NCI-H345 treated with DMSO at 0.1 percent for 48 hours (cell line): ENCODE data around the gene KNDC1.
"Not testable (repeated sequence)": the region's sequence is repeated elsewhere in the genome, so short reads cannot be mapped to it uniquely, and the experiment has no call there.

Source experiments
- DNase-seq: peaks from one replicate; lab custom pipeline; 2025; ENCODE audit not compliant: unreplicated experiment; lab: John Stamatoyannopoulos, UW

The KNDC1 gene

DNA sequence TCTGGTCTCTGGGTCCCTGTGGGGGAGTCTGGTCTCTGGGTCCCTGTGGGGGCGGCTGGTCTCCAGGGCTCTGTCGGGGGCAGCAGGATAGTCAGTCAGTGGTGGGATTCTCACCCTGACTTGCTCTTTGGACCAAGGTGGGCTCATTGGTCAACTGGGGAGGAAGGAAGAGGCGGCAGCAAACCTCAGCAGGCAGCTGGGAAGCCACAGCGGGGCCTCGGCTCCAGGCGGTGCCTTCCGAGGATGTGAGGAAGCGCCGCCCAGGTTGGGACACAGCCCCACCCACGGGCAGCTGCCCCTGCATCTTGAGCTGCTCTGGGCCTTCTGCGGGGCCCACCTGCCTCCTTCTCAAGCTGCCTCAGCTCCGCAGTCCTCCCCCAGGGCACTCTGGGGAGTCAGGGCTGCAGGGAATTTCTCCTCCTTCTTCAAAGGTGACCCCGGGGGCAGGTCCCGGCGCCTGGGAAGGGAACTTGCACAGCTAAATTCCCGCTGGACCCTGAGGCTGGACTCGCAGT, 20.4 kb upstream of the KNDC1 start:
- DNase-seq: no peak

DNA sequence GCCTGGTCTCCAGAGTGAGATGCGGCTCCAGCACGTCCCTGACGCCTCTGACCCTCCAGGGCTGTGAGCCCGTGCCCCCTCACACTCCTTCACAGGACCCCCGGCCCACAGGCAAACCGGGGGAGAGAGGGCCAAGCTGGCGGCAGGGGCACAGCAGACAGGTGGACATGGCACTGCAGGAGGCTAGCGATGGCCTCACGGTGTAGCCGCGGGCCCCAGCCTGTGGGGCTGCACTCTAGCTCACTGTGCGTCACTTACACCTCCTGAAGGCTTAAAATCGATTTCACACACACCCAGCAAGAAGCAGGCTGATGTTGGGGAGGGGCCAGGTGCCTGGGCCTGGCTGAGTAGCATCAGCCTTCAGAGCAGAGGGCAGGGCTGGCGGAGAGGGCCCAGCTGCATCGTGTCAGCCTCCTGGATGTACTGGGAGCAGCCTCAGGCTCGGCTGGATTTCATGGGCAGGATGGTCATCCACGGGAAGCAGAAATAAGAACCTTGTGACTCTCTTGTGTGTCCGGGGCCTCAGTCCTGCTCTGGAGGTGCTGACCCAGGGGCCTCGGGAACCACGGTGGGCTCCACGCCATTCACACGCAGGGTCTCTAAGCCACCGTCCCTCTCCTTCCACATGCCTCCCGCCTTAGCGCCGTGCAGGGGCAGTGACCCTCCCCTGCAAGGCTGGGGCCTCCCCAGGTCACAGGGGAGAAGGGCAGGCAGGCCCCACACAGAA, 19.4 kb upstream of the KNDC1 start:
- no peak for DNase-seq

DNA sequence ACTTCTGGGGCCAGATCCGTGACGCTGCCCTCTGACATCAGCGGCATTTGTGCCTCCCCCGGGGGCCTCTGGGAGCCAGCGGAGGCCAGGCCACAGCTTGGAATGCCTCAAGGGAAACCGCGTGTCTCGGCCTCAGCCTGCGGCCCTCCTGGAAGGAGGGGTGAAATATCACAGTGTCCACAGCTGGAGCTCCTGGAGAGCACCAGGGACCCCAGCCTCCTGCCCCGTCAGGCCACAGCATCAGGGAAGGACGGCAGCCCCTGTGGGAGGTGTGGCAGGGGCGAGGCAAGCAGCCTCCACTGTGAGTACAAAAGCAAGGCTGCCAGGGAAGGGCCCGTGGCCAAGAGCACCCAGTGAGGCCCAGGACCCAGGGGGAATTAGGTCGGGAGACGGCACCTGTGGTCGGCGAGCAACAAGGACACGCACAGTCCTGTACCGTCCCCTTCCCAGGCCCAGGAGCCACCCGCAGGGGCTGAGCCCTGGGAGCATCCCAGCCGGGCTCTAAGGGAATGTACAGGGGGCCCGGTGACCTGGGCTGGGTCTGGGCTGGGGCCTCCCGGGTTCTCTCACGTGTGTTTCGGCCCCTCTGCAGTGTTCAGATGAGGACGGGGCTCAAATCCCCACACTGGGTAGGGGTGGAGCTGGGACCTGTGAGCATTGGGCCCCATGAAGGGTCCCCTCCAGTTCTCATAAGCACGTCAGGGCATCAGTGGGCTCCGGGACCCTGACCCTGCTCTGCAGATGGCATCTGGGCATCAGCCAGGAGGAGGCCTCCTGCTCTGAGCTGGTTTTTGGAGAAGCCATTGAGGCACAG, 18.7 kb upstream of the KNDC1 start:
- DNase-seq: no peak

GRCh38 chr10:133141958-133142340, 18.1 kb upstream of the KNDC1 start:
- DNase-seq: no peak

- no peak for DNase-seq
Observed at GRCh38 chr10:133142523-133143199, 17.4 kb upstream of the KNDC1 start.

GRCh38 chr10:133143200-133143533, 16.9 kb upstream of the KNDC1 start:
- no peak for DNase-seq

GRCh38 chr10:133143546-133143945, 16.5 kb upstream of the KNDC1 start:
- no peak for DNase-seq

GRCh38 chr10:133144771-133145170, 15.2 kb upstream of the KNDC1 start:
- DNase-seq: no peak

GRCh38 chr10:133150226-133150625, 9.8 kb upstream of the KNDC1 start:
- DNase-seq: no peak

DNA sequence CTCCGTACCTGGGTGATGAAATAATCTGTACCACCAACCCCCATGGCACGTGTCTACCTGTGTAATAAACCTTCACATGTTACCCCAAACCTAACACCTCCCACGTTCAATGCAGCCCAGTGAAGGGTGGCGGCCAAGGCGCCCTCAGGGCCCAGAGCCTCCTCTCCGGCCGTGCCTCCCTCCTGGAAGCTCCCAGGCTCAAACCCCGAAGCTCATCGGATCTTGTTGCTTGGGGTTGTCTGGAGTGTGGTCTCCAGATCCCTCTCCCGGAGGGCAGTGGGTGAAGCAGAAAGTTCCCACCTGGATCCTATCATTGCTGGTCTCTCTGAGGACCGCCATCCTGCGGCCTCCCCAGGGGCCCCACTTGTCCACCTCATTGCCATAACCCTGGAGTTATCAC, 9.4 kb upstream of the KNDC1 start:
- DNase-seq: no peak

GRCh38 chr10:133151071-133151470, 8.9 kb upstream of the KNDC1 start:
- not testable (repeated sequence) for DNase-seq

- no peak for DNase-seq
Observed at GRCh38 chr10:133151543-133151972, 8.5 kb upstream of the KNDC1 start.

- DNase-seq: no peak
Observed at GRCh38 chr10:133154411-133154810, 5.6 kb upstream of the KNDC1 start.

DNA sequence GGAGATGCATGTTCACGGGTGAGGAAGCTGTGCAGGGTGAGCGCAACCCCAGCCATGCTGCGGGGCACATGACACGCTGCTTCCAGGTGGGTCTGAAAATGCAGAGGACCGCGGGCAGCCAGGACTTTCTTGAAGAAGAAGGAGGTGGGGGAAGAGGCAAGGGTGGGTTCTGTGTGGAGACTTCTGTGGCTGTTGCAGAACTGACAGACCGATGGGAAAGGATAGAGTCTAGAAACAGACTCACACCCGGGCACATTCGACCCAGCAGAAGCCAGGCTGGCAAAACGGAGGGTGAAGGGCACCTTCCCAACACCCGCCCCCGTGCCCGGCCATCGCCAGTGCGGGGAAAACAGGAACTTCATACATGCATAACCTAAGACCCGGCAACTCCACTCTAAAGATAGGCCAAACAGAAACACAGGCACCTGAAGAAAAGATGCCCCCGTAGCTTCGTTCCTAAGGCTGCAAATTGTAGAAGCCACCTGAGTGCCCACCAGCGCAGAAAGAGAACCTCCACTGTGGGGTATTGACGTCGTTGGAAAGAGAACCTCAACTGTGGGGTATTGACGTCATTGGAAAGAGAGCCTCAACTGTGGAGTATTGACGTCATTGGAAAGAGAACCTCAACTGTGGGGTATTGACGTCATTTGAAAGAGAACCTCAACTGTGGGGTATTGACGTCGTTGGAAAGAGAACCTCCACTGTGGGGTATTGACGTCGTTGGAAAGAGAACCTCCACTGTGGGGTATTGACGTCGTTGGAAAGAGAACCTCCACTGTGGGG, 4.8 kb upstream of the KNDC1 start:
- DNase-seq: no peak

DNA sequence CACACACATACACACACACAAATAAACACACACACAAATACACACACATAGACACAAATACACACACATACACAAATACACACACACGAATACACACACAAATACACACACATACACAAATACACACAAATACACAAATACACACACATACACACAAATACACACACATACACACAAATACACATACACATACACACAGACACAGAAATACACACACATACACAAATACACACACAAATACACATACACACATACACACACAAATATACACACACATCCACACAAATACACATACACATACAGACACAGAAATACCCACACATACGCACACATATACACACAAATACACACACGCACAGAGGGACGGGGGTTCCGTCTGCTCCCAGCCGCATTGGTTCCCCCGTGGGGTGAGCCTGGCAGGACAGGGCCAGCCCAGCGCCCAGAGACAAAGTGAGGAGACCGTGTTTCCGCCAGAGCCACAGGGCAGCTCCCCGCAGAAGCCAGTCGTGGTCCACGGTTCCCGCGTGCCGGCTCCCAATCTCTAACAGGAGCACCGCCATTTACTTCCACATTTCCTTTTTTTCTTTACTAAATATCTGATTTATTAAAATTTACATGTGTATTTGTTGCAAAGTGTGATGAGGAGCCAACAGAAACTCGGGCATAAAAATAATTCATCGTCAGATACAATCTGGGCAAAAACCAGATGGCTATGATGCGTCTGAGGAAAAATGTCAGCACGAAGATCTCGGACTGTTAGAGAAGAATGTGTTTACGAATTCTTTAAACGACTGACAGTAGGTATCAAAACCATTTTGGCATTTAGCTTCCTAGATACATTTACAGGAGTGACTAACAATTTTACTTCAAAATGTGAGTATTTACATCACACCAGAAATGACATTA, 3.1 kb upstream of the KNDC1 start:
- DNase-seq: no peak

DNA sequence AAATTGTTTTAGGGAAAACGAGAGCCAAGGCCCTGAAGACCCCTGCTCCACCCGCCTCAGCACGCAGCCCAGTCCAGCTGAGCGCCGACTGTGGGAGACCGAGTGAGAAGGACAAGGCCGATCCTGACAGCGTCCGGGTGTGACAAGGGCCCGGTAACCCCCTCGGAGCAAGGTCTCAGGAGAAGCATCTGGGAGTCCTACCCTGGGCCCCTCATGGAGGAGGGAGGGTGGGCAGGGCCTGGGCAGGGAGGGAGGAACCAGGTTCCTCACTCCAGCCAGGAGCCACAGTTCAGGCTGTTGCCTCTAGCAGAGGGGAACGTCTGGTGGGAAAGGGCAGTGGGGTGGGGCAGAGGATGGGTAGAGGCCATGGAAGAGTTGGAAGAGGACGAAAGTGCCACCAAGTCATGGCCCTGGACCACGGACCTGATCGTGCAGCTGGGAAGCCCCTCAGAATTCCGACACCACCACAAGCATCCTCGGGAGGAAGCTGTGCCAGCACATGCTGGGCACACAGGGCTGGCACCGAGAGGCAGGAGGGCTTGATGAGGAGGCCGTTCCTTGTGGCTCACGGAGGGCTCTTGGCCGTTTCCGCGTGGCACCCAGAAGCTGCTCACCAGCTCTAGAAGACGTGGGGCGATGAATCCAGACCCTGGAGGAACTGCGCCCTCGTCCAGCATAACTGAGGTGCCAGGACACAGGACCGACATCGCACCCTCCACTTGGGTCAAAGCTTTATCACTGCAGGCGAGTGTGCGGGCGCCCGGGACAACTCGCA, 2.2 kb upstream of the KNDC1 start:
- DNase-seq: no peak

GRCh38 chr10:133158437-133158755, 1.6 kb upstream of the KNDC1 start:
- DNase-seq: no peak

GRCh38 chr10:133158756-133159610, 1.0 kb upstream of the KNDC1 start:
- peak; percentile 33 for DNase-seq

GRCh38 chr10:133159611-133159949, 439 bp upstream of the KNDC1 start:
- no peak for DNase-seq
